Suppressor macrophage treated with lipopolysaccharide for 4 hours (primary cell): ENCODE results near the gene SATB1.

Experiments used
- DNase-seq: peaks from one replicate; pipeline ENCODE4 v3.0.0-alpha.2; 2020

SATB1 gene

DNA sequence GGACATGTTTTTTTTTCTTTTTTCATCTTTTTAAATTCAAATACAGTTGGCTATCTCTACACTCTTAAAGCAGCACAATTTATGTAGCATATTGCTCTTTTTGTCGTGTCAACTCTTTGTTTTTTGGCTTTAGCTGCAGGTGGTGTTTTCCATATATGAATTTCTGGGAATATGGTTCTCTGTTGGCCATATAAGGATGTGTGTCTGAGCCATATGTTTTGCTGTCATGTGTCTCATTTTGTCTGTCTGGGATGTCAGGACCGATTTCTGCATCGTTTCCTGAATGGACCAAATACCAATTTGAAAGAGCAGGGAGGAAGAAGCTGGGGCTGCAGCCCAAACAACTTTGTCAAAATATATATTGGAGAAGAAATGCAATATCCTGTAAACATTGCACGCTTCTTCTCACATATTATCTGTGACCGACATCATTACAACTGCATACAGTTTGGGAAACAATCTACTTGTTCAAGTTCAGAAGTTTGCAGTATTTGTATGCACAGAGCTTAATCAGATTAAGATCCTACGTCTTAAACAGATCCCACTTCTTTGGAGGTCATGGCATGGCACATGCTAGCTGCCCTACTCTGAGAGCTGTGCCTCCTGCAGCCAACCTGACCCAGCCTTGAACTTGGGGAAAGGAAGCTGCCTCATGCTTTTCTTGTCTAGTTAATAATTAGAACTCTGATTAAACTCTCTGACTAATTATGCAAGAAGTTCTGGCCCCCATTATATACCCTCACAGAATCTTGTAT lies 4.0 kb upstream of the SATB1 start:
- no peak for DNase-seq

DNA sequence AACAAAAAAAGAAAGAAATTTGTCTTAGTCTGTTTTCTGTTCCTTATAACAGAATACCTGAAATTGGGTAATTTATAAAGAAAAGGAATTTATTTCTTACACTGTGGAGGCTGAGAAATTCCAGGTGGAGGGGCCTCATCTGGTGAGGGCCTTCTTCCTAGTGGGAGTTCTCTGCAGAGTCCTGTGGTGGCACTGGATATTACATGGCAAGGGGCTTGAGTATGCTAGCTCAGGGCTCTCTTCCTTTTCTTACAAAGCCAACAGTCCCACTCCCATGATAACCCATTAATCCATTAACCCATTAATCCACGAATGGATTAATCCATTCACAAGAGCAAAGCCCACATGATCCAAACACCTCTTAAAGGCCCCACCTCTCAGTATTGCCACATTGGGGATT lies 2.9 kb upstream of the SATB1 start:
- no peak for DNase-seq

- no peak for DNase-seq
These were observed 1.6 kb upstream of the SATB1 start for GRCh38 chr3:18426597-18427193.

DNA sequence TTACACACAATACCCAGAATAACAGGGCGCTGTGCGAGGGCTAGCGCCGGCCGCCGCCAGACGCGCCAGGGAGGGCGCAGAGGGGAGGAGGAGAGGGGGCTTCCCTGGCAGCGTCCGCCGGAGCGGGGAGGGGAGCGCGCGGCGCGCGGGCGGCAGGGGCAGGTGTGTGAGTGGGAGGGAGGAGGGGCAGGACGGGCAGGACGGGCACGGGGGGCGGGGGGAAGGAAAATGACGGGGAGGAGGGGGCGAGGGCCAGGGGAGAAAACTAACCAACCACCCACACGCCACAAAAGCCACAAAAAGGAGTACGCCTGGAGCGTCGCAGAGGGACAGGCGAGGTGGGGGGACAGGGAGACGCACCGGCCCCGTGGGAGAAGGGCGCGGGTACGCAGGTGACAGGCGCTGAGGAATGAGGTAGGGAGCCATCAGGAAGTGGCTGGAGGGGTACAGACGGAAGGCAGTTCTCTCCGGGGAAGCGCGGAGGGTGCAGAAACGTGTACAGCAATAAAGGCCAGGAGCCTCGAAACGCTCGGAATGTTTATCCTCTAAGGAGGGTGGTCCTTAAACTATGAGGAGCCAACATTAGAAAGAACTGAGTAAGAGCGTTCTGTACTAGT lies 610 bp upstream of the SATB1 start:
- no peak for DNase-seq

GRCh38 chr3:18424213-18424728 lies 868 bp downstream of the SATB1 start:
- DNase-seq = no peak

DNA sequence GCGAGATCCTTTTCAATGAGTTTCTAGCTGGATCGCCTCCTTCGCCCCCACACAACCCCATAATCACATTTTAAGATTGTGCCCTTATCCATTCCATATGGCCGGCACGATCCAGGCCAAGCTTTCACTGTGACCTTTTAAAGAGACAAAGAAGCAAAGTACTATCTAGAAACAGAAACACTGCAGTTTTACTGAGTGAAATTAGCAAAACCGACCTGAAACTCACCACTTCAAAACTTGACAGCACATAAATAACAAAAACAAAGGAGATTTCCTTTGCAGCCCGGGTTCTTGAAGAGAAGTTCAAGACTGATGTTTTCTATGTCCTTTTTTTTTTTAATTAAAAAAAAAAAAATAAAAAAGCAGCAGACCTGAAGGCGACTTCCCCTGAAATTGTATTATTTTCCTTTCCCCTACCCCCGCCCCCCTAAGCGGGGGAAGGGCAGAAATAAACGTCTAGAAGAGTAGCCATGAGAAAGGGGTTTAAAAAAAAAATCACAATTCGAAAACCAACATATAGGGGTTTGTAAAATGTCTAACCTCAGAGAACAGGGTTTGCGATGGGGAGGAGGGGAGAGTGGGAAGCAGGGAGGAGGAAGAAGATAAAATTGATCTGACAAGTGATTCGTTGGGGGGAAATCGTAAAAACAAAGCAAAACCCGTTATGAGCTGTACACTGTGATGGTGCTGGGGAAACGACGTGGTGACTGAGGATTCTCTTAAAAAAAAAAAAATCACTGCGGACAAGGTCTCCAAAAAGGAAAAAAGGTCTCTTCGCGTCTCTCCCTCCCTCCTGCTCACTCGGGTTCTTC lies 1.5 kb downstream of the SATB1 start:
- peak; percentile 58 for DNase-seq

DNA sequence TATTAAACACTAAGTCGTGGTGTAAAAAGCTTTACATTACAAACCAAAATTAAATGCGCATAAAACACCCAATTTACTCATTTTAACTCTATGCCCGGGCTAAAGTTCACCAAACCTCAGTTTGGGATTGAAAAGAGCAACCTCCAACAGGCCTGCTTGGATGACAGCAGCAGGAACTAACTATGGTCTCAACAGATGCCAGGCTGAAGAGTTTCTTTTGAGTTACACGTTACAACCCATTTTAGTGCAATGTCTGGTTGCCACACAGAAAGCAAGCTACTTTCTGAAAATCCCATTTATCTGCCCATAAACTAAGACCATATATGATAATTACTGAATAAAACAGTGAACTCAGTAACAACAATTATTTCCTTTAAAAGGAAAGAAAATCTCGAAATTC lies 2.2 kb downstream of the SATB1 start:
- DNase-seq = no peak

DNA sequence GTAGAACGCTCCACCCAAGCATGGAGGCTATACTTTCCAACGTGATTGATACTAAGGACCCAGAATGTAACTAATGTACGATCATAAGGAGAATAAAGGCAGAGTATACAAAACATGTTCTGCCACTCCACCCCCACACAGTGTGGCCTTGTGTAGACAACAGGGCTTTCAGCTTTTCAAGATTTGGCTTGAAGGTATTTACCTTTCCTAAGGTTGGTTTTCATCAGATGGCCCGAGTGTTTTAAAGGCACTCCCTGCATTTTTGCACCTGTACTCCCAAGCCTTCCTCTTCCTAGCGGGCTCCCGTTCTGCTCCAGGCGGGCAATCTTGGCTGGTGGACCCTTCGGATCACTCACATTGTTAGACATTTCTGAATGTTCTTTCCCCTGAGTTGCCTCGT lies 4.6 kb downstream of the SATB1 start:
- DNase-seq = no peak

DNA sequence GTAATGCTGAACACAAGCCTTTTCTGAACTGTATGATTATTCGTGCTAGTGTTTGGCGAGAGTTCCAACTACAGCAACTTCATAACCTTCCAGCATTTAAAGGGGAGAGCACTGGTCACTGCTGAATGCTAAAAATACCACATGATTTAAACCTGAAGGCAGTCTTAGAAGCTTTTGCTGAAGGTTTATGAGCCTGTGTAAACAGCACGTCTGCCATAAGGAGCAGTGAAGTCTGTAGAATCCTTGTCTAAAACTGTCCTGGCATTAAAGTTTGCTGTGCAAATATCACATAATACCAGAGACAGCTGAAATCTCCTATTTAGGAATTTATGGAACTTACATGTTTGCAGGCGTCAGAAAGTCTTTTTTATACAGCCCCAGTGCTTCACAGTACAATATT lies 5.9 kb downstream of the SATB1 start:
- DNase-seq = no peak

DNA sequence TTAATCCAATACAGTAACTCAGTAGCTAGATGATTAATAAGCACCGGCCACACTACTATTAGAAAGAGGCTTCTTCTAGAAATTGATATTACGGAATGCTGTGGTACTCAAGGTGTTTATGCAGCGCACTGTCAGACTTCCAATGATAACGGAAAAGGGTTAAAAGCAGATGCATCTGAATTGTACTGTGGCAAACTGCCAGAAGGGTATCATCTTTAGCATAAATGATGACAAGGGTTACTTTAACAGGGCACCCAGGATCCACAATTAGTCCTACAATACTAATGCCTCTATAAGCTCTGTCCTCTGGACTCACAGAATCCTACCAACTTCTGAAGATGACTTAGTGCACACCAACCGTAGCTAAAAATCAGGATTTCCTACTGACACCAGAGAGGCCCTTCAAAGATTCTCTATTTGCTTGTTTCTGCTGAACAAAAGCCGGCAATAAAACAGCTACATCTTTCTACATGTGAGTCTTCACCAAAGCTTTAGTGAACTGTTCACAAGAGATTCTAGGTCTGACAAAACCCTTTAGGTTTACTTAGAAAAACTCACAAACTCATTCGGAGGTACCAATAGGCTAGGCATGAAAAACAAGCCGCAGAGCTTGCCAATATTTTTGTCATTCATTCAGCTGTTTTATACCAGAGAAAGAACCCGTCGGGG lies 7.1 kb downstream of the SATB1 start:
- DNase-seq = no peak

- no peak for DNase-seq
These were observed 8.8 kb downstream of the SATB1 start for GRCh38 chr3:18416332-18416731.

- DNase-seq = no peak
These were observed 9.3 kb downstream of the SATB1 start for GRCh38 chr3:18415839-18416238.

GRCh38 chr3:18415167-18415566 lies 10.0 kb downstream of the SATB1 start:
- no peak for DNase-seq

DNA sequence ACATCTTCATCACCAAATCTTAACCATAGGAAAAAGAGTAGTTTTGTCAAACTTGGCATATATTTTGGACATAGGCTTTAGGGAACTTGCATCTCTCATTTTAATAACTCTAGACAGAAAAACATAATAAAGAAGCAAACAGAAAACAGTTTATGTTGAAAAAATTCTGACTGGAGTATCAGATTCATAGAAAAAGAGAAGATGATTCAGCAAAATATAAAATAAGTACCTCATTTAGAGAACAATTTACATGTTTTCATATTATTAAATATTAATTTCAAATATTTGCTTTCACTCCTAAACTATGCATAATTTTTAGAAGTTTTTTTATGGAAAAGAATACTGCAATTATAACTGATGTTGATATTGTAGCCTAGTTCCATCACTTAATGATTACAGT lies 12.5 kb downstream of the SATB1 start:
- DNase-seq = no peak

DNA sequence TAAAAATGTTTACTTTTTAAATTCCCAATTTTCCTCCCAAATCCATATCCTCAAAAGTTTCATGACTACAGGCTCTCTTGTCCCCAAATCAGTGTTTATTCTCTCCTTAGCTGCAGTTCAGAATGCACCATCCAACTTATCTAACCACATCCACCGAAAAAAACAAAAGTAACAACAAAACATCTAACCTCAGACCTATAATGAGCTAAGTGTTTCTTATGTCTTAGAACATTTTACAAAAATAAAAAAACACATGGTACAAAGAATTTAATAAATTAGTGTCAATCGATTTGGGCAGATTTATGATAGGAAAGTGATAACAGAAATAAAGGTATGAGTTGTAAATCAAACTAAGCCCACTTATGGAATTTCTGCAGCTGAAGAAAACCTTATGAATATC lies 13.6 kb downstream of the SATB1 start:
- no peak for DNase-seq

GRCh38 chr3:18410205-18410604 lies 14.9 kb downstream of the SATB1 start:
- no peak for DNase-seq

GRCh38 chr3:18409266-18409665 lies 15.9 kb downstream of the SATB1 start:
- no peak for DNase-seq

- DNase-seq = no peak
These were observed 20.0 kb downstream of the SATB1 start for GRCh38 chr3:18405141-18405540.

- DNase-seq = no peak
These were observed 22.1 kb downstream of the SATB1 start for GRCh38 chr3:18403061-18403460.

DNA sequence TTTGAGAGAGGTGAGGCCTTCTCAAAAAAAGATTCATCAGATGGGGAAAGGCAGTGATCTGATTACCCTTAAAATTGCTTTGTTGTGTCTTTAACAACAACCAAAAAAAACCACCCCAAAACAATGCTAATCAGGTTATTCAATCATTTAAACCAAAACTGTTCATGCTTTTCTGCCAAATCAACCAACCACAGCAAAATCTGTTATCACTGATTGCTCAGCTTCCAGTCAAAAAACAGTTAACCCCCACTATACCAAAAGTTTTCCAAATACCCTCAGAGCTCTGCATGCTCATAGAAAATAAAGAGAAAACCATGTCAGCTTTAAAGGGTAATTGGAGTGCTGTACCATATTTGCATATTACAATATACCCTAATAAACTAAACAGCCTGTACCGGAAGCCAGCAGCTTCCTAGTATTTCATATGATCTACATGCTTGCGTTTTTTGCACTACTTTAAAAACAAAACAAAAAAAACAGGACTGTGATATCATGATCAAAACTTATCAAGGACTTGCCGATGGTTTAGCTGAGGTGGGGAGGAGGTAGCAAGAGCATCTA lies 22.8 kb downstream of the SATB1 start:
- DNase-seq = no peak

- DNase-seq = no peak
These were observed 23.7 kb downstream of the SATB1 start for GRCh38 chr3:18401300-18401961.

DNA sequence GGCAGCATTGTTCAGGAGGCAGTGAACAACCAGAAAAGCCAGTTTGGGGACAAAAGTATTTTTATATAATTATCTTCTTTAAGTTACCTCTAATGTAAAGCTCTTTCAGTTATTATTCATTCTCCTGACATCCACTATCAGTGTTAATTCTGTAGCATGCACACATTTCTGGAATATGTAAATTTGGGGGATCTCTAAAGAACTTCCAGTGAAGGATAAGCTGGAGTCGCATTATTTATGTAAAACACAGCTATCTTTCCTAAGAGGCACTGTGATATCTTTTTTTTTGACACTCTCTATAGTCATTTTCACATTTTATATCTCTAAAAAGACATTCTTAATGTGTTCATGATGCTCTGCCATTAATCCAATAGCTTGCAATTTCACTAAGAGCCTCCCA lies 26.7 kb downstream of the SATB1 start:
- no peak for DNase-seq
